Activated T-cell treated with anti-CD3 and anti-CD28 coated beads, Interleukin-2, amount 50 U/mL, for 72 hours (primary cell): ENCODE data around the gene MGAT3. TPM values are rescaled to one million over a fixed set of nuclear protein-coding genes. Genes with fewer than 3 reads are reported as not detected.
A peak's percentile ranks its signal among the peaks of the same experiment; 100 is the strongest.

Experiments
- ATAC-seq, 2 donors: fragments of 150-1000 bp; cut with Tn5 transposase; replicated peaks in 1 of 2; 2 replicates each; pipeline ENCODE4 v1.10.0; 2021; ENCODE audit warnings: moderate library complexity in 2 of 2, mild to moderate bottlenecking in 1 of 2
- DNase-seq, 2 donors: peaks; one replicate each; pipeline ENCODE4 v3.0.0; 2021 to 2022; ENCODE audit warnings: mixed read lengths in 1 of 2
- H3K27ac Mint-ChIP-seq: one replicate; pipeline ENCODE4 v1.8.0; 2022; ENCODE audit warnings: mild to moderate bottlenecking, moderate library complexity, mixed read lengths
- H3K27me3 Mint-ChIP-seq: one replicate; pipeline ENCODE4 v1.8.0; 2022; ENCODE audit warnings: low read depth, mixed read lengths
- H3K36me3 Mint-ChIP-seq, 2 donors: one replicate each; pipeline ENCODE4 v1.8.0; 2022; ENCODE audit warnings: mixed read lengths in 2 of 2, mild to moderate bottlenecking in 1 of 2; ENCODE audit not compliant: insufficient read depth in 2 of 2
- H3K4me1 Mint-ChIP-seq: one replicate; pipeline ENCODE4 v1.8.0; 2022; ENCODE audit warnings: low read depth, mixed read lengths
- H3K4me3 Mint-ChIP-seq, 2 donors: one replicate each; pipeline ENCODE4 v1.8.0; 2022; ENCODE audit warnings: mild to moderate bottlenecking in 2 of 2, mixed read lengths in 2 of 2, moderate library complexity in 2 of 2
- H3K9me3 Mint-ChIP-seq, 2 donors: one replicate each; pipeline ENCODE4 v1.8.0; 2022; ENCODE audit warnings: mixed read lengths in 2 of 2
- total RNA-seq, 2 donors: library from RNA; stranded (reverse); gene quantifications; one replicate each; pipeline ENCODE4 v1.2.3, GENCODE V29; 2022

MGAT3 gene
- total RNA-seq, 2 donors from 2014 or later = 1.2 to 2.6 TPM

DNA sequence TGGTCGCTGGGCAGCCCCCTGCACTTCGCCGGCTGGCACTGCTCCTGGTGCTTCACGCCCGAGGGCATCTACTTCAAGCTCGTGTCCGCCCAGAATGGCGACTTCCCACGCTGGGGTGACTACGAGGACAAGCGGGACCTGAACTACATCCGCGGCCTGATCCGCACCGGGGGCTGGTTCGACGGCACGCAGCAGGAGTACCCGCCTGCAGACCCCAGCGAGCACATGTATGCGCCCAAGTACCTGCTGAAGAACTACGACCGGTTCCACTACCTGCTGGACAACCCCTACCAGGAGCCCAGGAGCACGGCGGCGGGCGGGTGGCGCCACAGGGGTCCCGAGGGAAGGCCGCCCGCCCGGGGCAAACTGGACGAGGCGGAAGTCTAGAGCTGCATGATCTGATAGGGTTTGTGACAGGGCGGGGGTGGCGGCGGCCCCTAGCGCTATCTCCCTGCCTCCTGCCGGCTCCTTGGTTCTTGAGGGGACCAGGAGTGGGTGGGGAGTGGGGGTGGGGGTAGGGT, 31.8 kb downstream of the MGAT3 start:
- H3K4me3 Mint-ChIP-seq = no peak overlapping the region
- no peaks in the 10 kb centered on the region for H3K9me3 Mint-ChIP-seq
- peaks cover 8% of the 10 kb centered on the region for H3K4me1 Mint-ChIP-seq
- H3K27ac Mint-ChIP-seq = no peak overlapping the region
- no peaks in the 10 kb centered on the region for H3K27me3 Mint-ChIP-seq
- ATAC-seq (no peak), DNase-seq (no peak)
- H3K36me3 Mint-ChIP-seq = no peaks in the 10 kb centered on the region

DNA sequence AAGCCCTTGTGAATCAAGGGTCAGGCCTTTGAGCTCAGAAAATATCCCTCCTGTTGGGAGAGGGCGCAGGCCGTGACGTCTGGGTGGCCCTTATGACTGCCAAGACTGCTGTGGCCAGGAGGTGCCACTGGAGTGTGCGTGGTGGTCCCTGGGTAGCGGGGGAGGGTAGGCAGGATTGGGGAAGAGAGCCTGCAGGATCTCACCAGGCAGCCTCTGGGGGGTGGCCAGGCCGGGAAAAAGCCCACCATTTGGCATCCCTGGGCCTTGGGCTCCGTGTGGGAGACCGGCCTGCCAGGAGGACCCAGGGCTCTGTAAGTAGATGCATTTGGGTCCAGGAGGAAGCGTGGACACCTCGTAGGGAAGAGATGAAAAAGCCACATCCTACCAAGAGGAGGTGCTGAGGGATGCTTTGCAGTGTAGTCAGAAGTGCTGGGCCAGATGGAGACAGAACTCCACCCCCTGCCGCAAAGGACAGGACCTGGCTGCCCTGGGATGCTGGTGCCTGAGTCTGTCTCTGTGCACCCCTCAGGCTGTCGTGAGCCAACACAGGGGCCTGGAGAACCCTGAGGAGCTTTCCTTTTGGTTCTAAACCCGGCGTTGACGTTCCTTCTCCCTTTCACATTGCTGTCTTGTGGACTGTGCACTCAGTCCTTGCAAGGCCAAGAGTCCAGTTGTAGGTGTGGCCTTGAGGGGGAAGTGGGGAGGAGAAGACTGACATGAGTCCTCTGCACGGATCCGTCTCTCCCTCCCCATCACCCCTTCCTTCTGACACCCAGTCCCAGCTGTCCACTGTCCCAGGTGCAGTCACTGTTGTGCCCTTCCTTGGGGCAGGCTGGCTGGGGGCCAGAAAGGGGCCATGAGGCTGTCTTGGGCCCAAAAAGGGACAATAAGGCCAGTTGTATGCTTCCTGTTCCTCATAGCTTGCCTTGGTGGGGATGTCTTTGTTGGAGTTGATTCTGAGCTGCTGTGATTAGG, 32.6 kb downstream of the MGAT3 start:
- H3K4me1 Mint-ChIP-seq = peaks cover 8% of the 10 kb centered on the region
- no peak overlapping the region for H3K27ac Mint-ChIP-seq
- no peaks in the 10 kb centered on the region for H3K36me3 Mint-ChIP-seq
- H3K4me3 Mint-ChIP-seq = no peak overlapping the region
- H3K9me3 Mint-ChIP-seq = no peaks in the 10 kb centered on the region
- no peak for ATAC-seq
- H3K27me3 Mint-ChIP-seq = no peaks in the 10 kb centered on the region
- no peak for DNase-seq

DNA sequence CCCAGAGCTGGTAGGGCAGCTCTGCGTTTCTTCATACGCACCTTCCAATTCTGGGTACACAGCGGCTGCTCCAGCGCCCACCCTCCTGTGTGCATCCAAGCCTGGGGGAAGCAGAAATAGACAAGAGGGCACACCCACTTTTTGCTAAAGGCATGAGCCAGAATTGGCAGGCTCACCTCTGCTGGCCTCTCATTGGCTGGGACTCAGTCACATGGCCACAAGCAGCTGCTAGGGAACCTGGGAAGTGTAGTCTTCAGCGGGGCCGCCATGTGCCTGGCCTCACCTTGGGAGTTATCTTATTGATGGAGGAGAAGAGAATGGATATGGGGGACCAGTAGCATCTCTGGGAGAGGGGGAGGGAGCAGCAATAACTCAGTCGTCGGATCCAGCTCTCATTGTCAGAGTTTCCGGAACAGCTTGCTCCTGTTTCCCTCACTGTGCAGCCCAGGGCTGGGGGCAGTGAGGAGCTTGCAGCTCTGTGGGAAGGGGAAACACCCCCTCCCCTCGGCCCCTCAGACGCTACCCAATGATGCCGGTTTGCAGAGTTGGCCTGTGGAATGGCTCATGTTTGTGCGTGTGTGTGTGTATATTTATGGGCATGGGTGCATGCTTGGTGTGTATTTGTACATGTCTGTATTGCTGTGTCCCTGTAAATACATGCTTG, 33.5 kb downstream of the MGAT3 start:
- Mint-ChIP-seq H3K27me3 (no peaks in the 10 kb centered on the region), H3K27ac (no peak overlapping the region), H3K36me3 (no peaks in the 10 kb centered on the region), H3K9me3 (no peaks in the 10 kb centered on the region), H3K4me1 (peaks cover 14% of the 10 kb centered on the region), H3K4me3 (no peak overlapping the region)
- DNase-seq = peak; percentile 74 to 85
- peak; percentile 98 for ATAC-seq

DNA sequence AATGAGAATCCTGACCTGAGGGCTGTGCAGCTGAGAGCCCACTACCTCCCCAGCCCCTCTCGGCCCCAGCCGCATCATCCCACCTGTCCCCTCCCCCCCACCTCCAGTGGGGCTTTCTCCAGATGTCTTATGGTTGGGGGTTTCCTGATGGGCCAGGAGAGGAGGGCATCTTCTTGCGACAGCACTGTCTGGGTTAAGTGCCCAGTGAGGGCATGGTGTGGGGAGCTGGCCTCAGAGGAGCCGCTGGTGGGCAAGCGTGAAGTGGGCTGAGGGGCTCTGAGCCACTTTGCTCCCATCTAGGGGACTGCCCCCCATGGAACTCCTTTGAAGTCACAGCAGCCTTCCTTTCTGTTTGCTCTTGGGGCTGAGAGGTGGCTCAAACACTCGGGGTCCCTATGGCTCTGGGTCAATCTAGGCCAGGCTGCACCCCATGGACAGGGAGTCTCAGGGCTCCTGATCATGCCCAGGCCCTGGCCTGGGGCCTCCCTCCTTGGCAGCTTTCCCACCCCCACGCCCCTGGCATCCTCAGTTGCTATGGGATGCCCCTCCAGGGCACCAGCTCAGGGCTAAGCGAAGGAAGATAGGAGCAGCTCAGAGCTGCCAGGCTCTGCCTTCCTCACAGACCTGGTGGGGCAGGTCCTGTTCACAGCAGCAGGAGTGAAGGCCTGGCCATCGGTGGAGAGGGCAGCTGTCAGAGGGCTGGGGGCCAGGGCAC, 34.3 kb downstream of the MGAT3 start:
- H3K27ac Mint-ChIP-seq = no peak overlapping the region
- no peaks in the 10 kb centered on the region for H3K9me3 Mint-ChIP-seq
- H3K27me3 Mint-ChIP-seq = no peaks in the 10 kb centered on the region
- no peak for ATAC-seq
- H3K4me3 Mint-ChIP-seq = no peak overlapping the region
- H3K4me1 Mint-ChIP-seq = peaks cover 15% of the 10 kb centered on the region
- H3K36me3 Mint-ChIP-seq = no peaks in the 10 kb centered on the region
- DNase-seq = no peak

DNA sequence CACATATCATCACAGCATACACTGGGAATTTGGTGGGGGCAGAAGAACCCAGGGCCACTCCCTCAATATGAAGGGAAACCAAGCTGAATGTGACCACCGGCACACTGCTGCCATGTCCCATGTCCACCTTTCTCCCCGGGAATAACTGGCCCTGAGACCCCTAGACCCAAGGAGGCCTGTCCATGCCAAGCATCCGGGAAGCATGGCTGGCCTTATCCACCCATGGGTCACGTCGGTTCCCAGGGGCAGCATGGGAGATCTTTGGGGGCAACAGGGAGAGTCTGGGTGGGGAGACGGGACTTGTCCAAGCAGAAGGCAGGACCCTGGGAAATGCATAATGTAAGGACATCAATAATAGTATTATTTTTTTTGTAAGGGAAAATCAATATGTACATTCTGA, 34.9 kb downstream of the MGAT3 start:
- H3K4me3 Mint-ChIP-seq = no peak overlapping the region
- H3K36me3 Mint-ChIP-seq = no peaks in the 10 kb centered on the region
- H3K27me3 Mint-ChIP-seq = no peaks in the 10 kb centered on the region
- ATAC-seq (no peak), DNase-seq (no peak)
- H3K4me1 Mint-ChIP-seq = peaks cover 20% of the 10 kb centered on the region
- H3K9me3 Mint-ChIP-seq = no peaks in the 10 kb centered on the region
- H3K27ac Mint-ChIP-seq = no peak overlapping the region

DNA sequence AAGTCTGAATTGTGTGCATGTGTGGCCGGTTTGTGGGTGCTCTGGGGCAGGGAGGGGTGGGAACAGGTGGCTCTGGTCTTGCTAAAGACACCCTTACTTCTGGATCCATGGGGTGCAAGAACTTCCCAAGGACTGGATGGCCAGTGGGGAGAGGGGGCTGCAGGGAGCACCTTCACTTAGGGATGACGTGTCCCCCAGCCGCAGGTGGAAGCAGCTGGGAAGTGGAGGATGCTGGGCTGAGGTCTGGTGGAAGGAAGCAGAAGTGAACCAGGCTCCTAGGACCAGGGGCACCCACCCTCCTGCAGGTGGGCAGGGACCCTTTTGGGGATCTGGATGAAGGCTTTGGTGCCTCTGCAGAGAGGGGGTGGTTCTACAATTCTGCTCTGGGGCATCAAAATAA, 35.4 kb downstream of the MGAT3 start:
- Mint-ChIP-seq H3K4me1 (peaks cover 22% of the 10 kb centered on the region), H3K27ac (no peak overlapping the region), H3K27me3 (no peaks in the 10 kb centered on the region), H3K4me3 (no peak overlapping the region), H3K36me3 (no peaks in the 10 kb centered on the region), H3K9me3 (no peaks in the 10 kb centered on the region)
- DNase-seq (no peak), ATAC-seq (no peak)

DNA sequence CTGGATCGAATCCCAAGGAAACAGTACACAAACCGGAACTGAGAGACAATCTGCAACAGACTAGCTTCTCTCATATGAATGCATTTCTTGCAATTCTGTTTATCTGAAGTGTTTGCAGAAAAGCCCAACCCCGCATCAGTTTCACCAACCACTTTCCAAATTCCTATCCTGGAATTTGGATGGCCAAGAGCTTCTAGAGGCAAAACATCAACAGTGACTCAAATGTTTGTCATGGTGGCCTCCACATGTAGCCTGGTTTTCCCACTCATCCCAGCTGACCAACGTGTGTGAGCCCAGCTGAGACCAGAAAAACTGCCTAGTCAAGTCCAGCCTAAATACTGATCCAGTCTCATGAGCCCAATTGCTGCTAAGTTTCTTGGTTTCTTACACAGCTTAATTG, 36.9 kb downstream of the MGAT3 start:
- DNase-seq (no peak), ATAC-seq (no peak)
- no peaks in the 10 kb centered on the region for H3K36me3 Mint-ChIP-seq
- peaks cover 26% of the 10 kb centered on the region for H3K4me1 Mint-ChIP-seq
- H3K9me3 Mint-ChIP-seq = no peaks in the 10 kb centered on the region
- H3K4me3 Mint-ChIP-seq = no peak overlapping the region
- H3K27me3 Mint-ChIP-seq = no peaks in the 10 kb centered on the region
- H3K27ac Mint-ChIP-seq = no peak overlapping the region

DNA sequence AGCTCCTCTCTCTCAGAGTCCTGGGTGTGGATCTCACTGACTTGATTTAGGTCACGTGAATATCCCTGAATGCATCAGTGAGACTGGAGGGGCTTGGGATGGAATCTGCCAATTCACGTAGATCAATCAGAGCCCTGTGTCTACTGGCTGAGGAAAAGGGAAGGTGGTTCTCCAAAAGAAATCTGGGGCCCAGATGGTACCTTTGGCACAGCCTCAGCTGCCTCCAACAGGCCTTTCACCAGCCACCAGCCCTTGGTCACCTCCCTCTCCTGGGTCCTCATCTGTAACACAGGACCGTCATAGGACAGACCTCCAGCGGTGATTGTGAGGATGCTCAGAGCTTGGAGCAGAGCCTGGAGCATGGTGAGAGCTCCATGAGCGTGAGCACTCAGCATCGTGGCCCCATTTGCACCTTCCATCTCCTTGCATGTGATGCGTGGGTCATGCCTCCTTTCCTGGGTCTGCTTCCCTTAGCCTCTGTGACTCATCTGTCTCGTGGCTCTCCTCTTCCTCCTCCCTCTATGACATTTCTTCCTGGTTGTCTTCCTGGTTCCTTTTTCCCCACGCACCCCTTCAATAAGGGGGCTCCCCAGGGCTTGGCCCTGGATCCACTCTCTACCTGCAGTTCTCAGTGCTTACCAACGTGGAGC, 37.8 kb downstream of the MGAT3 start:
- Mint-ChIP-seq H3K27me3 (no peaks in the 10 kb centered on the region), H3K9me3 (no peaks in the 10 kb centered on the region), H3K27ac (no peak overlapping the region), H3K4me1 (peaks cover 26% of the 10 kb centered on the region), H3K4me3 (no peak overlapping the region), H3K36me3 (no peaks in the 10 kb centered on the region)
- ATAC-seq = no peak
- no peak for DNase-seq

DNA sequence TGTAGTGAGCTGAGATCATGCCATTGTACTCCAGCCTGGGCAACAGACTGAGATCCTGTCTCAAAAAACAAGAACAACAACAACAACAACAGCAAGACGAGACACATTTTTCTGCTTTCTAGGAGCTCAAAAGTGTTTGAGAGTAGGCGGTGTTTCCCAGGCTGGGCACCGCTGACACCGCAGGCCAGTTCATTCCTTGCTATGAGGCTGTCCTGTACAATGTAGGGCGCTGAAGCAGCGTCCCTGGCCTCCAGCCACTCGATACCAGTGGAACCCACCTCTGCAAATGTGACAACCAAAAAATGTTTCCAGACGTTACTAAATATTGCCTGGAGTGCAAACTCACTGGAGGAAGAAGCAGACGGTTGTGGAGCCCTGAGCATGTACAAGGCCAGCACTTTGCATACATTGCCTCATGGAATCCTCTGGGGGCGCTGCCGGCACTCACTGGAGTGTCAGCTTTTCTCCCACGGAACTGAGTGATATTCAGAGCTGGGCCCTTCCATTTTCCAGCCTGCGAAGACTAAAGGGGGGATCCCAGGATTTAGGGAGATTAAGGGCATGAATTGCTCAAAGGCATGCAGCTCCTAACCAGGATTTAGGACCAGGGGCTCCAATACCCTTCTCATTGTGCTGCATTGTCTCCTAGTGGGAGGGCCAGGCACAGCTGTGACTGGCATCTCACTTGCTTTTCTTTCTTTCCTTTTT, 39.5 kb downstream of the MGAT3 start:
- Mint-ChIP-seq H3K9me3 (no peaks in the 10 kb centered on the region), H3K4me1 (peaks cover 21% of the 10 kb centered on the region), H3K27ac (no peak overlapping the region), H3K27me3 (no peaks in the 10 kb centered on the region), H3K36me3 (no peaks in the 10 kb centered on the region), H3K4me3 (no peak overlapping the region)
- ATAC-seq (peak; percentile 70 to 76), DNase-seq (peak; percentile 60 to 65)

DNA sequence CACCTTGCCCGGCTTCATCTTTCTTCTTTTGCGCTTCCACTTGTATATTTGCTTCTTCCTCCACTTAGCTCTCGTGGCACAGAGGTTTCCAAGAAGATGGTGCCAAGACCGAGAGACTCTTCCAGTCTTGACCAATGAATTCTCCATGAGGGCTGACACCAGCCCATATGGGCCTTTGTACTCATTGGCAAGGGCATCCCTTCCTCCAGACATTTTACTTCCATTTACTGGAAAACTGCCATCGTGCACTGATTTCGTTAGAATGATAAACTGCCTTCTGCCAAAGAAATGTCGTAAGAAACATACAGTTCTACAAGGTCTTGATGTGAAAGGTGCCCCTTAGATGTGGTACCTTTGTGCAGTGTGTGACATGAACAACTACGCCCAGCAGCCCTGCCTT, 40.6 kb downstream of the MGAT3 start:
- ATAC-seq (no peak), DNase-seq (no peak)
- Mint-ChIP-seq H3K4me3 (no peak overlapping the region), H3K4me1 (peaks cover 29% of the 10 kb centered on the region), H3K27ac (no peak overlapping the region), H3K27me3 (no peaks in the 10 kb centered on the region), H3K9me3 (no peaks in the 10 kb centered on the region), H3K36me3 (peaks cover 1 to 3% of the 10 kb centered on the region in 2 donors)

DNA sequence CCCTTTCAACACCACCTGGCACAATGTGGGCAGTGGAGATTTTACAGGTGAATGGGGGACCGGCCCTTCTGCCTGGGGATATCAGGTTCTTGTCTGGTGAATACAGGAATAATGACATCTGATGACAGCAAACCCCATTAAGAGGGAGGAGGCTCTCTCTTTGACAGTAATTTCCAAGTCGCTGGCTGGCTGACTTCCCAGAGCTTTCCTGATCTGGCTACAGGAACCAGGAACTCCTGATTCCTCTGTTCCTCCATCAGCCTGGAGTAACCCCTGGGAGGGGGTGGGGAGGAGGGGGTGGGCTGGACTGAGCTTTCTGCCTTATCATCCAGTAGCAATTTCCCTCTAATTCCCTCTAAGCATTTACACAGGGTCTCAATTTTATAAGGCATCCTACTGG, 41.6 kb downstream of the MGAT3 start:
- Mint-ChIP-seq H3K27ac (no peak overlapping the region), H3K27me3 (no peaks in the 10 kb centered on the region), H3K36me3 (peaks cover 1 to 3% of the 10 kb centered on the region in 2 donors), H3K4me3 (no peak overlapping the region), H3K9me3 (no peaks in the 10 kb centered on the region), H3K4me1 (peaks cover 30% of the 10 kb centered on the region)
- no peak for DNase-seq
- ATAC-seq = no peak

DNA sequence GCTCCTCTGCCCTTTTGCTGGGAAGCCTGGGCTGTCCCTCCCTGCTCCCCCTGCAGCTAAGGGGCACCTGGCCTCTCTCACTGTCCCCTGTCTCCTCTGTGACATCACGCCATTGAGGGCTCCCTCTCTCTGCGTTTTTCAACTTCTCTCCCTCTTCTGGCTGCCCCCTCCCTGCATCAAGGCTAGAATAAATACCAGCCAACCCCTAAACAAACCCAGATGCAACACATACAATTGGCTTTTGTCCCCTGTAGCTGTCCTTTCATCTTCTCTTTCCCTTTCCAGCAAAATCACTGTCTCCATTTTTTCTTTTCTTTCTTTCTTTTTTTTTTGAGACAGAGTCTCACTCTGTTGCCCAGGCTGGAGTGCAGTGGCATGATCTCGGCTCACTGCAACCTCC, 42.0 kb downstream of the MGAT3 start:
- no peak for DNase-seq
- no peak for ATAC-seq
- H3K27ac Mint-ChIP-seq = no peak overlapping the region
- no peak overlapping the region for H3K4me3 Mint-ChIP-seq
- H3K27me3 Mint-ChIP-seq = no peaks in the 10 kb centered on the region
- no peaks in the 10 kb centered on the region for H3K9me3 Mint-ChIP-seq
- peaks cover 35% of the 10 kb centered on the region for H3K4me1 Mint-ChIP-seq
- peaks cover 3 to 5% of the 10 kb centered on the region in 2 donors for H3K36me3 Mint-ChIP-seq
